SKM-1 (cell line): ENCODE results near the gene BABAM2.
A peak's percentile ranks its signal among the peaks of the same experiment; 100 is the strongest.
"Not testable (repeated sequence)": the region's sequence is repeated elsewhere in the genome, so short reads cannot be mapped to it uniquely, and the experiment has no call there.

ENCODE experiments used
- DNase-seq: peaks from one replicate; lab custom pipeline; 2025; ENCODE audit not compliant: unreplicated experiment; lab: John Stamatoyannopoulos, UW

BABAM2 gene

GRCh38 chr2:27942612-27943547 lies 52.4 kb downstream of the BABAM2 start:
- no peak for DNase-seq

- DNase-seq: no peak
Observed at GRCh38 chr2:27946530-27947060, 56.1 kb downstream of the BABAM2 start.

GRCh38 chr2:27952070-27952469 lies 61.5 kb downstream of the BABAM2 start:
- DNase-seq: no peak

GRCh38 chr2:27953077-27953476 lies 62.5 kb downstream of the BABAM2 start:
- DNase-seq: no peak

GRCh38 chr2:27954221-27954673 lies 63.7 kb downstream of the BABAM2 start:
- DNase-seq: no peak

GRCh38 chr2:27954771-27955383 lies 64.3 kb downstream of the BABAM2 start:
- peak; percentile 86 for DNase-seq

- no peak for DNase-seq
Observed at GRCh38 chr2:27955384-27956161, 65.0 kb downstream of the BABAM2 start.

- DNase-seq: peak; percentile 73
Observed at GRCh38 chr2:27956888-27957287, 66.4 kb downstream of the BABAM2 start.

GRCh38 chr2:27958711-27959378 lies 68.3 kb downstream of the BABAM2 start:
- DNase-seq: no peak

- DNase-seq: peak; percentile 76
Observed at GRCh38 chr2:27959496-27959895, 69.0 kb downstream of the BABAM2 start.

- DNase-seq: no peak
Observed at GRCh38 chr2:27960237-27960912, 69.8 kb downstream of the BABAM2 start.

- no peak for DNase-seq
Observed at GRCh38 chr2:27962006-27962405, 71.5 kb downstream of the BABAM2 start.

- no peak for DNase-seq
Observed at GRCh38 chr2:27963472-27963871, 72.9 kb downstream of the BABAM2 start.

- DNase-seq: no peak
Observed at GRCh38 chr2:27964067-27964466, 73.5 kb downstream of the BABAM2 start.

GRCh38 chr2:27965841-27966240 lies 75.3 kb downstream of the BABAM2 start:
- DNase-seq: no peak

GRCh38 chr2:27966466-27966865 lies 75.9 kb downstream of the BABAM2 start:
- DNase-seq: no peak

- DNase-seq: no peak
Observed at GRCh38 chr2:27967076-27967475, 76.5 kb downstream of the BABAM2 start.

GRCh38 chr2:27968045-27968444 lies 77.5 kb downstream of the BABAM2 start:
- DNase-seq: not testable (repeated sequence)

GRCh38 chr2:27968957-27969356 lies 78.4 kb downstream of the BABAM2 start:
- DNase-seq: not testable (repeated sequence)

GRCh38 chr2:27972311-27972710 lies 81.8 kb downstream of the BABAM2 start:
- no peak for DNase-seq
